LNCAP (cell line): Measurements from ENCODE around the gene RAB40C.

Source experiments
- TF ChIP-seq, protein P1 (sequence below): fragments of 450-650 bp; IDR thresholded peaks from 2 replicates; pipeline ENCODE4 v1.5.1; 2017; ENCODE audit warnings: mild to moderate bottlenecking

The RAB40C gene

DNA sequence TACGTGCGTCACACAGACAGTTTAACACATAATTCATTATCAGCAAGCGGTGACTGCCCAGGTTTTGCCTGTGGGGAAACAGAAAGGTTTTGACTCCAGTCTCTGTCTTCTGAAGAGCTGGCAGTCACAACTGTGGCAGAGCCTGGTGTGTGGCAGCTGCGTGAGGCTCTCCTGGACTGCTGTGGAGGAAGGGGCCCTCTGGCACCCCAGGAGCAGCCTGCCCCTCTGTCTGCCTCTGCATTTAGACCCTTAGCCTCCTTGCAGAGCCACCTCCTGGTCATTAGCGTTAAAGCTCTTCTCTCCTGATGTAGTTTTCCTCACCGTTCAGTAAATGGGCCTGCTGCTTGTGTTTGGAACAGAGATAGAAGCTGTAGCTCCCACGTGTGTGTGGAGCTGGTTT, 10.9 kb downstream of the RAB40C start:
- TF ChIP-seq, protein P1, sequence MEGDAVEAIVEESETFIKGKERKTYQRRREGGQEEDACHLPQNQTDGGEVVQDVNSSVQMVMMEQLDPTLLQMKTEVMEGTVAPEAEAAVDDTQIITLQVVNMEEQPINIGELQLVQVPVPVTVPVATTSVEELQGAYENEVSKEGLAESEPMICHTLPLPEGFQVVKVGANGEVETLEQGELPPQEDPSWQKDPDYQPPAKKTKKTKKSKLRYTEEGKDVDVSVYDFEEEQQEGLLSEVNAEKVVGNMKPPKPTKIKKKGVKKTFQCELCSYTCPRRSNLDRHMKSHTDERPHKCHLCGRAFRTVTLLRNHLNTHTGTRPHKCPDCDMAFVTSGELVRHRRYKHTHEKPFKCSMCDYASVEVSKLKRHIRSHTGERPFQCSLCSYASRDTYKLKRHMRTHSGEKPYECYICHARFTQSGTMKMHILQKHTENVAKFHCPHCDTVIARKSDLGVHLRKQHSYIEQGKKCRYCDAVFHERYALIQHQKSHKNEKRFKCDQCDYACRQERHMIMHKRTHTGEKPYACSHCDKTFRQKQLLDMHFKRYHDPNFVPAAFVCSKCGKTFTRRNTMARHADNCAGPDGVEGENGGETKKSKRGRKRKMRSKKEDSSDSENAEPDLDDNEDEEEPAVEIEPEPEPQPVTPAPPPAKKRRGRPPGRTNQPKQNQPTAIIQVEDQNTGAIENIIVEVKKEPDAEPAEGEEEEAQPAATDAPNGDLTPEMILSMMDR: peak; percentile 26; the same call in 1 of the 2 replicates

- TF ChIP-seq, protein P1: no peak
Measured at GRCh38 chr16:603933-604332, 14.1 kb downstream of the RAB40C start.

- TF ChIP-seq, protein P1: no peak
Measured at GRCh38 chr16:606656-607307, 16.9 kb downstream of the RAB40C start.

DNA sequence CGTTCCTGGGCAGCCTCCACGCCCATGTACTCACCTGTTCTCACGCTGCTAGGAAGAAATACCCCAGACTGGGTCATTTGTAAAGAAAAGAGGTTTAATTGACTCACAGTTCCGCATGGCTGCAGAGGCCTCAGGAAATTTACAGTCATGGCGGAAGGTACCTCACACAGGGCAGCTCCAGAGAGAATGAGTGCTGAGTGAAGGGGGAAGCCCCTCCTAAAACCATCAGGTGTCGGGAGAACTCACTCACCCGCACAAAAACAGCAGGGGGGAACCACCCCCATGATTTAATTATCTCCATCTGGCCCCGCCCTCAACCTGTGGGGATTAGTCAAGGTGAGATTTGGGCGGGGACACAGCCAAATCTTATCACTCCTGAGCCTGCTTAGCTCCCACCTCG, 18.2 kb downstream of the RAB40C start:
- TF ChIP-seq, protein P1: no peak

DNA sequence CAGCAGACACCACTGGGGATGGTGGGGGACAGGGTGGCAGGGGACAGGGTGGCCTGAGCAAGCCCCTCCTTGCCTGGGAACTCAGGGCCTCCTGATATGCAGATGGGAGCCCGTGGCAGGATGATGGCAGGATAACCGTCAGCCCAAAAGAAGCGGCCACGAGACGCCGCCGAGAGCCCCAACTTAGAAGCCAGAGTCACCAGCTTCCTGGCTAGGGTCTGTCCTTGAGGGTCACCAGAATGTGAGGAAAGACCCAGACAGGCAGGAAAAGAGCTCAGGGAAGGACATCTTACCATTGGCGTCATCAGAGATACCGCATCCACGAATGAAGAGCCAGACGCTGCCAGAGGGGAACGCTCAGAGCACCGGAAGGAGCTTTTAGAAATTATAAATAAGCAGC, 19.4 kb downstream of the RAB40C start:
- TF ChIP-seq, protein P1: no peak

GRCh38 chr16:609984-610383, 20.1 kb downstream of the RAB40C start:
- TF ChIP-seq, protein P1: no peak

GRCh38 chr16:610513-611381, 20.9 kb downstream of the RAB40C start:
- TF ChIP-seq, protein P1: peak; percentile 50
